Measurements from ENCODE around the gene BROX. TPM values are rescaled to one million over a fixed set of nuclear protein-coding genes. Genes with fewer than 3 reads are reported as not detected.

BROX gene
- total RNA-seq, 4 donors from 2014 or later, result 48.8 to 95.3 (median 80.4) TPM

- no peak overlapping the region for H3K4me3 ChIP-seq (replicated peaks in 1 of 3)
- H3K27ac ChIP-seq, result no peak overlapping the region
- no peak for DNase-seq
- H3K27me3 ChIP-seq, result no peaks in the 10 kb centered on the region
- TF ChIP-seq CTCF (IDR thresholded peaks at IDR 0.05) (no peak), POLR2A (IDR thresholded peaks at IDR 0.05) (no peak)
- 93 to 96% methylated on average over 1 of the region's 1 CpG for WGBS, 2 donors
- peaks cover 3 to 8% of the 10 kb centered on the region in 2 donors for H3K4me1 ChIP-seq
- no peaks in the 10 kb centered on the region for H3K9me3 ChIP-seq
- intact Hi-C loops (cut with DNase I), result no loop called here
- no peaks in the 10 kb centered on the region for H3K36me3 ChIP-seq
Measured at GRCh38 chr1:222777463-222777862, 65.1 kb downstream of the BROX start.

GRCh38 chr1:222777977-222778376, 65.6 kb downstream of the BROX start:
- 47 to 54% methylated on average over 2 of the region's 2 CpGs for WGBS, 2 donors
- Histone ChIP-seq H3K4me3 (replicated peaks in 1 of 3) (no peak overlapping the region), H3K36me3 (no peaks in the 10 kb centered on the region), H3K27ac (no peak overlapping the region), H3K4me1 (peaks cover 1 to 5% of the 10 kb centered on the region in 2 donors), H3K27me3 (no peaks in the 10 kb centered on the region), H3K9me3 (no peaks in the 10 kb centered on the region)
- no peak for DNase-seq
- no peak for TF ChIP-seq CTCF (IDR thresholded peaks at IDR 0.05)
- no peak for TF ChIP-seq POLR2A (IDR thresholded peaks at IDR 0.05)
- intact Hi-C loops (cut with DNase I), result no loop called here

- no peaks in the 10 kb centered on the region for H3K27me3 ChIP-seq
- H3K27ac ChIP-seq, result no peak overlapping the region
- WGBS, 2 donors, result 76 to 77% methylated on average over 4 of the region's 4 CpGs
- no peak for TF ChIP-seq POLR2A (IDR thresholded peaks at IDR 0.05)
- no peak for TF ChIP-seq CTCF (IDR thresholded peaks at IDR 0.05)
- intact Hi-C loops (cut with DNase I), result no loop called here
- peaks cover 21 to 22% of the 10 kb centered on the region in 2 donors for H3K4me1 ChIP-seq
- H3K4me3 ChIP-seq (replicated peaks in 1 of 3), result no peak overlapping the region
- no peaks in the 10 kb centered on the region for H3K9me3 ChIP-seq
- no peak for DNase-seq
- no peaks in the 10 kb centered on the region for H3K36me3 ChIP-seq
Measured at GRCh38 chr1:222781251-222781650, 68.9 kb downstream of the BROX start.

- no peak overlapping the region for H3K4me3 ChIP-seq (replicated peaks in 1 of 3)
- H3K9me3 ChIP-seq, result no peaks in the 10 kb centered on the region
- H3K27ac ChIP-seq, result no peak overlapping the region
- DNase-seq, result no peak
- intact Hi-C loops (cut with DNase I), result no loop called here
- peaks cover 22 to 24% of the 10 kb centered on the region in 2 donors for H3K4me1 ChIP-seq
- TF ChIP-seq POLR2A (IDR thresholded peaks at IDR 0.05), result no peak
- TF ChIP-seq CTCF (IDR thresholded peaks at IDR 0.05), result no peak
- no peaks in the 10 kb centered on the region for H3K27me3 ChIP-seq
- no peaks in the 10 kb centered on the region for H3K36me3 ChIP-seq
Measured at GRCh38 chr1:222783051-222783450, 70.7 kb downstream of the BROX start.

- DNase-seq, result peak; percentile 21 to 25
- Histone ChIP-seq H3K27me3 (no peaks in the 10 kb centered on the region), H3K4me1 (peaks cover 22 to 24% of the 10 kb centered on the region in 2 donors), H3K36me3 (no peaks in the 10 kb centered on the region), H3K4me3 (replicated peaks in 1 of 3) (no peak overlapping the region), H3K9me3 (no peaks in the 10 kb centered on the region), H3K27ac (peak overlapping the region in 1 of 3 donors; percentile 39)
- WGBS, 2 donors, result 25 to 26% methylated on average over 3 of the region's 3 CpGs
- intact Hi-C loops (cut with DNase I), result no loop called here
- TF ChIP-seq CTCF (IDR thresholded peaks at IDR 0.05) (no peak), POLR2A (IDR thresholded peaks at IDR 0.05) (no peak)
Measured at GRCh38 chr1:222784371-222784770, 72.0 kb downstream of the BROX start.

Other genes with a start within 250 kb of the BROX start
- 1 to 10 TPM in 3 of 4 donors, under 1 TPM in 1; 0.78 to 4.3 (median 1.9) TPM for gene HHIPL2, start 164.5 kb upstream of the BROX start, total RNA-seq
- gene TAF1A, start 122.6 kb upstream of the BROX start, total RNA-seq, result 10 to 100 TPM in 3 of 4 donors, 1 to 10 TPM in 1; 7.4 to 18.4 (median 15.0) TPM
- gene MIA3, start 94.5 kb upstream of the BROX start, total RNA-seq, result 10 to 100 TPM; 58.0 to 96.3 (median 70.0) TPM
- gene AIDA, start 73 bp upstream of the BROX start, total RNA-seq, result 10 to 100 TPM; 48.2 to 61.9 (median 52.7) TPM
- gene FAM177B, start 24.6 kb downstream of the BROX start, total RNA-seq, result under 1 TPM in 1 of 4 donors, not detected in 3; 0.33 TPM
- gene DISP1, start 102.5 kb downstream of the BROX start, total RNA-seq, result 10 to 100 TPM; 11.5 to 21.4 (median 15.9) TPM